Spleen (tissue), 7 donors: ENCODE measurements around the gene NFRKB.

Experiments used
- CTCF ChIP-seq, 11 experiments: fragments of 200-600 bp in 7 of 11; fragments of 450-650 bp in 4 of 11; sonication (generic) in 4 of 11; IDR thresholded peaks in 8 of 11; conservative IDR thresholded peaks in 3 of 11; 1 replicate in 7 of 11; 2 replicates in 4 of 11; pipeline versions ENCODE4 v1.4.0 to v1.8.0; 2016 to 2021; ENCODE audit warnings: antibody characterized with exemption in 11 of 11, inconsistent platforms in 4 of 11, mild to moderate bottlenecking in 1 of 11
- POLR2A ChIP-seq, 3 donors: fragments of 450-650 bp; IDR thresholded peaks; one replicate each; pipeline ENCODE4 v1.5.1; 2017; ENCODE audit warnings: antibody characterized with exemption in 3 of 3, mild to moderate bottlenecking in 1 of 3
- POLR2AphosphoS5 ChIP-seq, 3 donors: sonication (generic); formaldehyde crosslinking; IDR thresholded peaks; one replicate each; pipeline ENCODE4 v1.5.1; 2017; ENCODE audit warnings: antibody characterized with exemption in 3 of 3
- donor health status: DM: no; HTN: no; CAD: no; lungs with moderate emphysema.
- donor health status: DM: no; HTN: no; CAD: no.
- donor health status: DM: no; HTN: no; CAD: no.

- TF ChIP-seq CTCF (IDR thresholded peaks at IDR 0.05 in 8 of 11, conservative IDR thresholded peaks at IDR 0.05 in 3 of 11) = no peak
- TF ChIP-seq POLR2A (IDR thresholded peaks at IDR 0.05) = no peak
- no peak for TF ChIP-seq POLR2AphosphoS5 (IDR thresholded peaks at IDR 0.05)
These were observed 15.1 kb downstream of the NFRKB start for GRCh38 chr11:129880311-129880710.
